Ammon's horn (tissue), 1 donor: ENCODE measurements around the gene CCDC33.

Experiments used
- DNase-seq: peaks from one replicate; pipeline ENCODE4 v3.0.0-alpha.2; 2016; ENCODE audit warnings: low spot score

The CCDC33 gene

GRCh38 chr15:74229686-74230085 lies 6.4 kb upstream of the CCDC33 start:
- DNase-seq = no peak

GRCh38 chr15:74231475-74231874 lies 4.7 kb upstream of the CCDC33 start:
- DNase-seq = no peak

GRCh38 chr15:74233373-74233772 lies 2.8 kb upstream of the CCDC33 start:
- DNase-seq = no peak

- DNase-seq = no peak
These were observed 2.1 kb upstream of the CCDC33 start for GRCh38 chr15:74233851-74234597.

- no peak for DNase-seq
These were observed 1.6 kb upstream of the CCDC33 start for GRCh38 chr15:74234598-74234875.

- no peak for DNase-seq
These were observed 3.1 kb downstream of the CCDC33 start for GRCh38 chr15:74239051-74239705.

GRCh38 chr15:74240002-74240568 lies 4.0 kb downstream of the CCDC33 start:
- peak; percentile 89 for DNase-seq

GRCh38 chr15:74240897-74241614 lies 4.9 kb downstream of the CCDC33 start:
- DNase-seq = no peak

GRCh38 chr15:74242441-74243185 lies 6.5 kb downstream of the CCDC33 start:
- no peak for DNase-seq

GRCh38 chr15:74243431-74243830 lies 7.3 kb downstream of the CCDC33 start:
- DNase-seq = no peak

GRCh38 chr15:74244822-74245341 lies 8.8 kb downstream of the CCDC33 start:
- no peak for DNase-seq

- peak; percentile 52 for DNase-seq
These were observed 9.3 kb downstream of the CCDC33 start for GRCh38 chr15:74245342-74245931.

- DNase-seq = no peak
These were observed 14.1 kb downstream of the CCDC33 start for GRCh38 chr15:74250266-74250665.

- peak; percentile 84 for DNase-seq
These were observed 15.1 kb downstream of the CCDC33 start for GRCh38 chr15:74251131-74251811.

GRCh38 chr15:74252291-74252690 lies 16.2 kb downstream of the CCDC33 start:
- DNase-seq = no peak

GRCh38 chr15:74252721-74253120 lies 16.6 kb downstream of the CCDC33 start:
- no peak for DNase-seq

GRCh38 chr15:74253211-74253921 lies 17.2 kb downstream of the CCDC33 start:
- DNase-seq = no peak

GRCh38 chr15:74257105-74257504 lies 21.0 kb downstream of the CCDC33 start:
- DNase-seq = no peak

GRCh38 chr15:74257623-74258022 lies 21.5 kb downstream of the CCDC33 start:
- DNase-seq = no peak
